Regular cardiac myocyte (primary cell): ENCODE data around the gene NXT1. TPM values are rescaled to one million over a fixed set of nuclear protein-coding genes. Genes with fewer than 3 reads are reported as not detected.

Experiments used
- total RNA-seq: library from RNA; depleted of rRNA; stranded (reverse); fragments of >200 nt; gene quantifications from 2 replicates; pipeline ENCODE4 v1.2.3, GENCODE V29; 2014

NXT1 gene
- total RNA-seq: 17.5 and 36.6 TPM in 2 replicates

DNA sequence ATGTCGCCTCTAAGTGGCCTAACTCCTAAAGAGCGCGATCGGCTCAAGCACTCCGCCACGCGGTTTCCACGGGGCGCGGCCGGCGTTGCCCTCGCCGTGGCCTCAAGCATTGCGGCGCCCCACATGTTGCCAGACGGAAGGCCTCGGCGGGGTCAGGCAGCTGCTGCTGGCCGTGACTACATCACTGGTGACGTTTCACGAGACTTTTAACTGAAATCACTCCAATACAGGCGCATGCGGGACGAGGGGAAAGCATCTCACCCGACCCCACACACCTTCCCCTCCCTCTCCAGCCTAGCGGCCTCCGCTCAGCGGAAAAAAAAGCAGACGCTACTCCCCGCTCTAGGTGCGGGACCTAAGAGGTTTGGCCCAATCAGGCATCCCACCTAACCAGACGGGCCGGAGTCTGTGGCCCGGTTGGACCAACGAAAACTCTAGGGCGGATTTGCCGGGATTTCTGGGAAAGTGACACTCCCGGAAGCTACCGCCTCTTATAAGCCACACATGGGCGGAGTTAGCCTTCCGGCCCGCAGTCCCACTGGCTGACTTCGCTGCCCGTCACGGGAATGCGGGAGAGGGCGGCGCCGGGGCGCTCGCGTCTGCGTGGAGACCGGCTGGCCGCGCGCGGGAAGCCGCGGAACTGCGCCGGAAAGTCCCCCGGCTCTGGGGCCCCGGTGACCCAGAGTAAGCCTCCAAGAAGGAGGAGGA is at the start of gene NXT1:
NXT1 (plus strand) TSS at position 596 of the 708 bp plus-strand sequence. CDS start 3,251 bp downstream, outside the sequence.

DNA sequence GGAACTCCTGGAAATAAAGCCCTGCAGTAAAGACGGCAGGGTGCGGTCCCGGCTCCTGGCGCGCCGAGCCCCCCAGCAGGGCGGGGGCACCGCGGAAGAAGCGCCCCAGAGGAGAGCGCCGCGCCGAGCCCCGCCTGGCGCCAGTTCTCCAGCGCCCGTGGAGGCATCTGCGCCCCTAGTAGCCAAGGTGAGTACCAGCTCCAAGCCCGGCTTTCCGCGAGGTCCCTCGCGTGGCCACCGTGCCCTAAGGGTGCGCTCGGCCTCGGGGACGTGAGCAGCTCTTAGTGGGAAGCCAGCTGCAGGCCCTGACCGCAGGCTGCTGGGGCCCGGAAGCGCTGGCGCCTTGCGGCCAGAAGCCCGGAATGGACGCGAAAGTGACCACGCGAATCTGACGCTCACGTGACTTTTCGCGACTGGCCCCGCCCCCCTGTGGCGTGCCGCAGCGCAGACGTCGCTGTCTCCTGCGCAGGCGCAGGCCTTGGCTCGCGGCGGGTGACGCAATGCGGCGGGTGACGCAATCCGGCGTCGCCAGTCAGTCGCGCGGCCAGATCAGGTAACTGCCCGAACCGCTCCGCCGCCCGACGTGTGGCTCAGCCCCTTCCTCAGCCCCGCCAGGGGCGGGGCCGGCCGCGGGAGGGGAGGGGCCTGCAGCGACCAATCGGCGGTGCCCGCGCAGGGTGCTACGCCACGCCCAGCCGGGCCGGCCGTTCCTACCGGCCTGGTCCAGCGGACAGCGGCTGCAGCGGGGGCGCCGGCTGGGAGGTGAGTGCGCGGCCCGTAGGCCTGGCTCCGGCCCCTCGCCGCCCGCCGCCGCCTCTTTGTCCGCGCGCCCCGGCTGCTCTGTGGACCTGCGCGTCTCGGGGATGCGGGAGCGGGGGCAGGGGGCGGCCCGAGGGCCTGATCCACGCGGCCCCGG is 11.1 kb downstream of the NXT1 start, which contains the start of gene GZF1:
GZF1 (plus strand) TSS at position 707 of the 916 bp plus-strand sequence. CDS start 2,202 bp downstream, outside the sequence.

Other genes starting within 250 kb of the NXT1 start
- gene GZF1, start 11.4 kb downstream of the NXT1 start, total RNA-seq: 13.2 and 27.6 TPM in 2 replicates
- gene NAPB, start 70.7 kb downstream of the NXT1 start, total RNA-seq: 8.6 and 9.6 TPM in 2 replicates
- gene CSTL1, start 88.9 kb downstream of the NXT1 start, total RNA-seq: not detected in 2 replicates
- gene CST11, start 102.1 kb downstream of the NXT1 start, total RNA-seq: not detected in 2 replicates
- not detected in 2 replicates for gene CST8, start 140.3 kb downstream of the NXT1 start, total RNA-seq
- gene CST9L, start 217.7 kb downstream of the NXT1 start, total RNA-seq: not detected in 2 replicates